Adrenal gland (tissue), 12 donors: ENCODE results near the gene ERC1. TPM values are rescaled to one million over a fixed set of nuclear protein-coding genes. Genes with fewer than 3 reads are reported as not detected.

Experiments used
- DNase-seq, 7 donors: peaks; one replicate each; pipeline ENCODE4 v3.0.0-alpha.2; 2019 to 2020
- H3K27ac ChIP-seq, 5 donors: fragments of 200-600 bp; sonication (generic) in 4 of 5; 1 replicate in 3 of 5; 2 replicates in 2 of 5; pipeline versions ENCODE4 v1.5.1 to v1.8.0; 2016 to 2020; ENCODE audit warnings: mild to moderate bottlenecking in 1 of 5
- H3K27me3 ChIP-seq: fragments of 200-600 bp; 2 replicates; pipeline ENCODE4 v1.8.0; 2021
- H3K36me3 ChIP-seq, 2 donors: fragments of 200-600 bp; replicated peaks in 1 of 2; 1 replicate in 1 of 2; 2 replicates in 1 of 2; pipeline versions ENCODE4 v1.5.1 to v1.8.0; 2018 to 2022
- H3K4me1 ChIP-seq, 2 donors: fragments of 200-600 bp; replicated peaks in 1 of 2; 1 replicate in 1 of 2; 2 replicates in 1 of 2; pipeline versions ENCODE4 v1.5.1 to v1.8.0; 2018 to 2021
- H3K4me3 ChIP-seq, 4 donors: fragments of 200-600 bp; sonication (generic) in 3 of 4; one replicate each; pipeline ENCODE4 v1.5.1; 2016 to 2018
- H3K9me3 ChIP-seq, 3 donors: fragments of 200-600 bp; sonication (generic) in 1 of 3; replicated peaks in 1 of 3; 1 replicate in 2 of 3; 2 replicates in 1 of 3; pipeline versions ENCODE4 v1.5.1 to v1.8.0; 2016 to 2021
- POLR2A ChIP-seq, 2 donors: fragments of 450-650 bp; IDR thresholded peaks; one replicate each; pipeline ENCODE4 v1.6.1; 2017; ENCODE audit warnings: antibody characterized with exemption in 2 of 2, mild to moderate bottlenecking in 2 of 2, moderate library complexity in 1 of 2
- WGBS, 4 donors: extraction: QIAGEN DNeasy Blood & Tissue Kit in 2 of 4; methylation state at CpG; one replicate each; pipeline versions ENCODE4 v1.1.5 to v1.1.7; 2013 to 2017; 5-methylcytosine and 5-hydroxymethylcytosine counted together
- intact Hi-C, 2 donors: fragments of 100-400 bp; cut with DNase I; formaldehyde crosslinking; loops; one replicate each; pipeline versions ENCODE4 v1.14.1 to v1.15.0; 2022 to 2023
- polyA plus RNA-seq, 3 donors: library from polyadenylated mRNA; stranded (reverse); fragments of 200-250 nt in 2 of 3; fragments of 350-450 nt in 1 of 3; fragmentation: Illumina TruSeq in 1 of 3; extraction: RNeasy Lipid Tissue Mini Kit (QIAGEN cat#74804) in 1 of 3; gene quantifications; one replicate each; pipeline ENCODE4 v1.2.3, GENCODE V29; 2013 to 2014
- total RNA-seq, 9 donors: library from RNA; depleted of rRNA in 4 of 9; stranded (reverse); fragments of >200 nt in 4 of 9; fragments of 120-200 nt in 1 of 9; fragmentation: NEBNext Ultra II Directional in 1 of 9; extraction: Animal tissue kit (Norgen Biotek cat#: 25700) in 1 of 9; gene quantifications; one replicate each; pipeline versions ENCODE4 v1.1.0 to v1.2.4, GENCODE V29; 2013 to 2023
- TF ChIP-seq, protein P1 (sequence below), 6 experiments: fragments of 450-650 bp in 4 of 6; fragments of 200-600 bp in 2 of 6; sonication (generic) in 1 of 6; IDR thresholded peaks; 1 replicate in 5 of 6; 2 replicates in 1 of 6; pipeline versions ENCODE4 v1.5.1 to v1.8.0; 2016 to 2021; ENCODE audit warnings: antibody characterized with exemption in 6 of 6, mild to moderate bottlenecking in 2 of 6, moderate library complexity in 1 of 6
- donor health status: healthy with polysubstance abuse.
- donor health status: Bipolar disorder and iron deficiency.
- donor health status: DM: yes; HTN: yes; CAD: no.
- donor health status: DM: no; HTN: no; CAD: no.
- donor health status: DM: no; HTN: no; CAD: no.
- donor health status: DM: yes; HTN: yes; CAD: no.

Gene ERC1
- total and polyA plus RNA-seq, 12 donors: 4.1 to 79.5 (median 40.2) TPM

DNA sequence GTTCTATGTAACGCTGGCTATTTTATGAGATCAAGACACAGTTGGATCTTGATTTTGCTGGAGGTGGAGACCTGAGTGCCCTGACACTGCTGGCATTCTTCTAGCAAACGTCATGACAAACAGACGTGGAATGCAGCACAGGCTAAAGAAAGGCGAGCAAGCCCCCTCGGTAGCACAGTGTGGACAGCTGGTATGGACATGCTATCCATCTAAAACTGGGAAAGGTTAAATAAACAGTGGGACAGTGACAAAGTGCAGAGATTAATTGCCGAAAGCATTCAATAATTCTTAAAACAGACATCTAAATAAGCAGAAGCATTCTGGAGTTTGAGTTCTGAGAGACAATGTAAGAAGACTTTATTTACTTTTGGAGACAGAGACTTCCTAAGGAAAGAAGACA is 366.1 kb downstream of the ERC1 start:
- intact Hi-C loops: no loop called here
- no peaks in the 10 kb centered on the region for H3K36me3 ChIP-seq
- H3K9me3 ChIP-seq: no peaks in the 10 kb centered on the region
- H3K27me3 ChIP-seq: no peaks in the 10 kb centered on the region
- no peak overlapping the region for H3K27ac ChIP-seq
- H3K4me3 ChIP-seq: no peak overlapping the region
- no peak for DNase-seq
- 53 to 58% (median 57%) methylated on average over 6 of the region's 6 CpGs for WGBS, 4 donors
- TF ChIP-seq, protein P1, sequence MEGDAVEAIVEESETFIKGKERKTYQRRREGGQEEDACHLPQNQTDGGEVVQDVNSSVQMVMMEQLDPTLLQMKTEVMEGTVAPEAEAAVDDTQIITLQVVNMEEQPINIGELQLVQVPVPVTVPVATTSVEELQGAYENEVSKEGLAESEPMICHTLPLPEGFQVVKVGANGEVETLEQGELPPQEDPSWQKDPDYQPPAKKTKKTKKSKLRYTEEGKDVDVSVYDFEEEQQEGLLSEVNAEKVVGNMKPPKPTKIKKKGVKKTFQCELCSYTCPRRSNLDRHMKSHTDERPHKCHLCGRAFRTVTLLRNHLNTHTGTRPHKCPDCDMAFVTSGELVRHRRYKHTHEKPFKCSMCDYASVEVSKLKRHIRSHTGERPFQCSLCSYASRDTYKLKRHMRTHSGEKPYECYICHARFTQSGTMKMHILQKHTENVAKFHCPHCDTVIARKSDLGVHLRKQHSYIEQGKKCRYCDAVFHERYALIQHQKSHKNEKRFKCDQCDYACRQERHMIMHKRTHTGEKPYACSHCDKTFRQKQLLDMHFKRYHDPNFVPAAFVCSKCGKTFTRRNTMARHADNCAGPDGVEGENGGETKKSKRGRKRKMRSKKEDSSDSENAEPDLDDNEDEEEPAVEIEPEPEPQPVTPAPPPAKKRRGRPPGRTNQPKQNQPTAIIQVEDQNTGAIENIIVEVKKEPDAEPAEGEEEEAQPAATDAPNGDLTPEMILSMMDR (IDR thresholded peaks at IDR 0.05): no peak
- H3K4me1 ChIP-seq: peaks cover 0 to 9% of the 10 kb centered on the region in 2 donors

GRCh38 chr12:1357711-1358110 is 366.7 kb downstream of the ERC1 start:
- H3K9me3 ChIP-seq: no peaks in the 10 kb centered on the region
- no peak for TF ChIP-seq POLR2A (IDR thresholded peaks at IDR 0.05)
- TF ChIP-seq, protein P1 (IDR thresholded peaks at IDR 0.05): no peak
- DNase-seq: no peak
- 80 to 100% (median 94%) methylated on average over 1 of the region's 1 CpG for whole genome bisulfite sequencing, 4 donors
- H3K27me3 ChIP-seq: no peaks in the 10 kb centered on the region
- intact Hi-C loops: no loop called here
- H3K4me1 ChIP-seq: peaks cover 0 to 9% of the 10 kb centered on the region in 2 donors
- H3K36me3 ChIP-seq: no peaks in the 10 kb centered on the region
- H3K27ac ChIP-seq: no peak overlapping the region
- H3K4me3 ChIP-seq: no peak overlapping the region

- TF ChIP-seq, protein P1 (IDR thresholded peaks at IDR 0.05): no peak
- TF ChIP-seq POLR2A (IDR thresholded peaks at IDR 0.05): no peak
- no peak for DNase-seq
- Histone ChIP-seq H3K36me3 (no peaks in the 10 kb centered on the region), H3K27me3 (no peaks in the 10 kb centered on the region), H3K4me1 (peaks cover 0 to 9% of the 10 kb centered on the region in 2 donors), H3K4me3 (no peak overlapping the region), H3K27ac (no peak overlapping the region), H3K9me3 (no peaks in the 10 kb centered on the region)
- intact Hi-C loops: no loop called here
- 76 to 97% (median 88%) methylated on average over 2 of the region's 2 CpGs for WGBS, 4 donors
Measured at GRCh38 chr12:1360441-1361210, 369.6 kb downstream of the ERC1 start.

DNA sequence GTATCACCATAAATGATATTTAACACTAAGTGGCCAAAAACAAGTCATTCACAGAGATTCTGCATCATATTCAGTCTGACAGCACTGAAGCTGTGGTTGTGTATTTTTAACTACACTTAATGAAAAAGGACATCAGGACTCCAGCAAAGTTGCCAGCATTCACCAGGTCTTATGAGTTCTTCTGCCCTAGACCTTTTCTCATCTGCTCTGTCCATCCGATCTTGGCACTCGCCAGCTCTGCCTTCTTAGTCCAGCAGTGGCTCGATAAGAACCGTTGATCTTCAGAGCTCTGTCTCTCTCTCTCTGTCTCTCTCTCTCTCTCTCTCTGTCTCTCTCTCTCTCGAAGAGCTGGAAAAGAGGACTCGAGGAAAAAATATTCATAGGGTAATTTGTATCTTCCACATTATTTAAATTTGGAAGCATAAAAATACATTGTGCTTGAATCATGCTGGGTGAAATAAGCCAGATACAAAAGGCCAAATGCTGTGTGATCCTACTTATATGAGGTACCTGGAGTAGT is 371.2 kb downstream of the ERC1 start:
- H3K4me1 ChIP-seq: no peaks in the 10 kb centered on the region
- H3K4me3 ChIP-seq: no peak overlapping the region
- no peaks in the 10 kb centered on the region for H3K36me3 ChIP-seq
- H3K27ac ChIP-seq: no peak overlapping the region
- TF ChIP-seq POLR2A (IDR thresholded peaks at IDR 0.05): no peak
- TF ChIP-seq, protein P1 (IDR thresholded peaks at IDR 0.05): no peak
- no peaks in the 10 kb centered on the region for H3K9me3 ChIP-seq
- no peak for DNase-seq
- WGBS, 4 donors: 87 to 97% (median 92%) methylated on average over 6 of the region's 6 CpGs
- intact Hi-C loops: no loop called here
- H3K27me3 ChIP-seq: no peaks in the 10 kb centered on the region
